Inflammatory macrophage treated with lipopolysaccharide for 4 hours (primary cell): ENCODE data around the gene ARL6.

Experiments used
- DNase-seq: peaks from one replicate; pipeline ENCODE4 v3.0.0-alpha.2; 2020

Gene ARL6

GRCh38 chr3:97764407-97765238 lies at the start of gene ARL6:
ARL6 (plus strand) TSS chr3:97764758; CDS start chr3:97768108, 3,350 bp downstream.
- peak; percentile 81 for DNase-seq

GRCh38 chr3:97719156-97719821 lies 45.3 kb upstream of the ARL6 start:
- peak; percentile 67 for DNase-seq

GRCh38 chr3:97720417-97720816 lies 44.1 kb upstream of the ARL6 start:
- no peak for DNase-seq

GRCh38 chr3:97721446-97721845 lies 43.1 kb upstream of the ARL6 start:
- DNase-seq, result no peak

GRCh38 chr3:97736928-97737327 lies 27.6 kb upstream of the ARL6 start:
- no peak for DNase-seq

GRCh38 chr3:97738761-97739160 lies 25.8 kb upstream of the ARL6 start:
- DNase-seq, result no peak

- no peak for DNase-seq
These were observed 22.5 kb upstream of the ARL6 start for GRCh38 chr3:97742036-97742435.

- no peak for DNase-seq
These were observed 20.3 kb upstream of the ARL6 start for GRCh38 chr3:97744289-97744688.

- DNase-seq, result no peak
These were observed 762 bp upstream of the ARL6 start for GRCh38 chr3:97763586-97764406.

GRCh38 chr3:97765336-97765735 lies 778 bp downstream of the ARL6 start:
- DNase-seq, result no peak

- no peak for DNase-seq
These were observed 8.4 kb downstream of the ARL6 start for GRCh38 chr3:97772926-97773325.

GRCh38 chr3:97778152-97778551 lies 13.6 kb downstream of the ARL6 start:
- no peak for DNase-seq

- peak; percentile 57 for DNase-seq
These were observed 29.0 kb downstream of the ARL6 start for GRCh38 chr3:97793420-97794019.

GRCh38 chr3:97795951-97796350 lies 31.4 kb downstream of the ARL6 start:
- DNase-seq, result no peak

GRCh38 chr3:97804471-97804870 lies 39.9 kb downstream of the ARL6 start:
- DNase-seq, result no peak

- DNase-seq, result no peak
These were observed 46.3 kb downstream of the ARL6 start for GRCh38 chr3:97810779-97811390.

GRCh38 chr3:97815149-97815917 lies 50.8 kb downstream of the ARL6 start:
- DNase-seq, result no peak

GRCh38 chr3:97816811-97817210 lies 52.3 kb downstream of the ARL6 start:
- no peak for DNase-seq

GRCh38 chr3:97817965-97818364 lies 53.4 kb downstream of the ARL6 start:
- DNase-seq, result no peak

- no peak for DNase-seq
These were observed 56.2 kb downstream of the ARL6 start for GRCh38 chr3:97820780-97821179.

GRCh38 chr3:97821287-97821773 lies 56.8 kb downstream of the ARL6 start:
- DNase-seq, result no peak
